OCI-M1 (cell line): ENCODE results near the gene CPN2.

ENCODE experiments used
- DNase-seq: peaks from one replicate; lab custom pipeline; 2025; lab: John Stamatoyannopoulos, UW

CPN2 gene

GRCh38 chr3:194294895-194295214 is 56.3 kb downstream of the CPN2 start:
- DNase-seq, result no peak

DNA sequence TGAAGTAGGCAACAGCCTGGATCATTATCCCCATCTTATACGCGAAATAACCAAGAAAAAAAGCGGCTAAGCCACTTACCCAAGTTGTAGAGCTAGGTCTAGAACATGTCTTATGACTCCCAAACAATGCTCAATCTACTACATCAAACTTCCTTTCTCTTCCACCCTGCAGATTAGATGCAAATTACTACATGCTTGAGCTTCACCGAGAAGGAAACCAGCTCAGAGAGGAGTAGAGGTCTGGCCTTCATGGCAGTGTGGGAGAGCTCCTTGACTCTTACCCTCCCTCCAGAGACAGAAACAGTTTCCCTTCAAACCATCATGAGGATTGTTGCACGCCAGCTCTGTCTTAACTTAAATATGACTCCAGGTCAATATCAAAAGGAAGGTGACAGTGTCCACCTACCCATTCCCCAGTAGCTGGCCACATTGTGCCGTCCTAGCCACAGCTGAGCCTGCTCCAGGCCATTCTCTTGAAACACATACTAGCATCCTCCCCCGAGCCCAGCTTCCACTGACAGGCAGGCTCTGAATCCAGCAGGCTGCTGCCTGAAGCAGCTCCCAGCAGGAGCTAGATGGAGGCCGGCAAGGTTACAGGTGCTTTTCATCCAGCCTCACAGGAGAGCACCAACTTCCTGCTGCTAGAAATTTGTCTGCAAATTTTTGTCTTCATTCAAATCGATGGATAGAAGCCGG is 56.8 kb downstream of the CPN2 start:
- no peak for DNase-seq

DNA sequence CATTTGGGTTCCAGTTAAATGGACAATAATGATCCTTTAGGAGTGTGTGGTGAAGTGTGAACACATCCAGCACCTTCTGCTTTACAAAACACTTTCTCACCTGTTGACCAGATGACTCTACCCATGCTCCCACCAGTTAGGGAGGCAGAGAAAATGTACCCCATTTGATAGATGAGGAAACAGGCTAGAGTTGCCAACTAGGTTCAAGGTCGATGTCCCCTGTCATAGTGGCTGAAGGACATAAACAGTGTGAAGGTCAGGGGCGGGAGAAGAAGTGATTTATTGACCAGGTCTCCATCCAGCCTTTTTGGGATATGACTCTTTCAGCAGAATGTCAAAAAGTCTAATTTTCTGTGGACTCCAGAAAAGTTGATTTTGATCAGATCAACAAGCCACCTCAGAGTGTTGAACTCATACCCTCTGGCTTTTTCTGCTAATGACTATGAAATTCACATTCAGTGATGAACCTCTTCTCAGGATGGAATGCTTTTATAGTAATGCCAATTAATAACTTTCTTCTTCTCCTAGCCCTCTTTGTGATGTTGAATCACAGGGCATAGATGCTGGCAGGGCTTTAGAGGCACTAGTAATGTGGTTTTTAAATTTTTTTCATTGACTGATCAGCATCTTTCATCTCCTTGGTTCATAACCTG is 57.5 kb downstream of the CPN2 start:
- no peak for DNase-seq

GRCh38 chr3:194292331-194292730 is 58.8 kb downstream of the CPN2 start:
- no peak for DNase-seq
